ENCODE measurements around the gene KLK15.

Gene KLK15

DNA sequence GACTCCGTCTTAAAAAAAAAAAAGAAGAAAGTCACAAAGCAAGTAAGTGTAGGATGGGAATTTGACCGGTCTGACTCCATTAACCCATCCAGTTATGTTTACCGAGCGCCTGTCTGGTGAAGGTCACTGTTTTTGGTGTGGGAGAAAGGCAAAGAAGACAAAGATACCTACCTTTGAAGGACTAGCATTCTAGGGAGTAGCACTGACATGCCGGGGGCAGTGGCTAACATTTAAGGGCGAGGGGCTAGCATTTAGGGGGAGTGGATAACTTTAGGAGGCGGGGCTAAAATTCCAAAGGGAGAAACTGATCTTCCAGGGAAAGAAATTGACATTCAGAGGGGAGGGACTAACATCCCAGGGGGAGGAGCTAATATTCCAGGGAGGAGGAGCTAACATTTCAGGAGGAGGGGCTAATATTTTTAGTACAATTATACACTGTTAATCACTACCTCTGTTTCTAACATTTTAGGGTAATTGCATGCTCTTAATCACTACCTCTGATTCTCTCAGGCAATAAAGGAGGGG is 54.4 kb downstream of the KLK15 start:
- no peak for TF ChIP-seq CTCF (conservative IDR thresholded peaks at IDR 0.05; ENCODE audit: low read length)
- DNase-seq (ENCODE audit: low read depth): no peak
- no peak overlapping the region for H3K4me3 ChIP-seq (ENCODE audit: low read length)

GRCh38 chr19:50777830-50778303 is 55.5 kb downstream of the KLK15 start:
- no peak for TF ChIP-seq CTCF (conservative IDR thresholded peaks at IDR 0.05; ENCODE audit: low read length)
- peak; percentile 8 for DNase-seq (ENCODE audit: low read depth)
- H3K4me3 ChIP-seq (ENCODE audit: low read length): no peak overlapping the region

DNA sequence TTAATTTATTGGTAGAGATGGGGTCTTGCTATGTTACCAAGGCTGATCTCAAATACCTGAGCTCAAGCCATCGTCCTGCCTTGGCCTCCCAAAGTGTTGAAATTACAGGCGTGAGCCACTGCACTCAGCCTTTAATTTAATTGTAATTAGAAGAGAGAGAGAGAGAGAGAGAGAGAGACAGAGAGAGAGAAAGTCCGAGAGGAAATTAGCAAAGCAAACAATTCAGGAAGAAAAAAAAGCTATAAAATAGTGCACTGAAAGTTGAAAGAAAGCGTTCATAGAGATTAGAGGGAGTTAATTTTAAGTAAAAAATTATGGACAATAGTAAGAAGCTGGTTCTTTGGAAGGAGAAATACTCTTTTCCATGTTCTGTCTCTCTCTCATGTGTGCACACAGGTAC is 56.1 kb downstream of the KLK15 start:
- no peak overlapping the region for H3K4me3 ChIP-seq (ENCODE audit: low read length)
- no peak for TF ChIP-seq CTCF (conservative IDR thresholded peaks at IDR 0.05; ENCODE audit: low read length)
- DNase-seq (ENCODE audit: low read depth): no peak

GRCh38 chr19:50776131-50776530 is 57.2 kb downstream of the KLK15 start:
- no peak for TF ChIP-seq CTCF (conservative IDR thresholded peaks at IDR 0.05; ENCODE audit: low read length)
- no peak for DNase-seq (ENCODE audit: low read depth)
- no peak overlapping the region for H3K4me3 ChIP-seq (ENCODE audit: low read length)

Measured in AG10803 (cell line).